Stomach (tissue), 9 donors: ENCODE measurements around the gene RBM15. TPM values are rescaled to one million over a fixed set of nuclear protein-coding genes. Genes with fewer than 3 reads are reported as not detected.
A peak's percentile ranks its signal among the peaks of the same experiment; 100 is the strongest.

Experiments
- DNase-seq, 2 donors: peaks; one replicate each; pipeline versions ENCODE4 v3.0.0 to v3.0.0-alpha.2; 2013 to 2019
- H3K27ac ChIP-seq, 5 donors: fragments of 200-600 bp in 4 of 5; sonication (generic) in 4 of 5; one replicate each; pipeline ENCODE4 v1.5.1; 2013 to 2019; ENCODE audit warnings: mild to moderate bottlenecking in 1 of 5, moderate library complexity in 1 of 5
- H3K27me3 ChIP-seq, 3 donors: fragments of 200-600 bp; sonication (generic); one replicate each; pipeline ENCODE4 v1.5.1; 2017 to 2019; ENCODE audit warnings: mixed run types in 1 of 3
- H3K36me3 ChIP-seq, 4 donors: fragments of 200-600 bp; sonication (generic); 1 replicate in 3 of 4; 2 replicates in 1 of 4; pipeline ENCODE4 v1.5.1; 2016 to 2019
- H3K4me1 ChIP-seq, 4 donors: fragments of 200-600 bp; sonication (generic); one replicate each; pipeline ENCODE4 v1.5.1; 2016 to 2019
- H3K4me3 ChIP-seq, 4 donors: fragments of 200-600 bp; sonication (generic) in 3 of 4; one replicate each; pipeline ENCODE4 v1.5.1; 2016 to 2019; ENCODE audit warnings: mild to moderate bottlenecking in 1 of 4
- H3K9me3 ChIP-seq, 4 donors: fragments of 200-600 bp; sonication (generic); one replicate each; pipeline ENCODE4 v1.5.1; 2016 to 2019
- EP300 ChIP-seq: sonication (generic); formaldehyde crosslinking; IDR thresholded peaks from one replicate; pipeline ENCODE4 v1.6.1; 2017; ENCODE audit warnings: antibody characterized with exemption
- POLR2A ChIP-seq, 4 donors: fragments of 450-650 bp; IDR thresholded peaks; one replicate each; pipeline ENCODE4 v1.6.1; 2016; ENCODE audit warnings: antibody characterized with exemption in 4 of 4, control low read depth in 2 of 4, mild to moderate bottlenecking in 1 of 4, moderate library complexity in 1 of 4
- POLR2AphosphoS5 ChIP-seq, 3 donors: sonication (generic); formaldehyde crosslinking; IDR thresholded peaks; one replicate each; pipeline ENCODE4 v1.6.1; 2016; ENCODE audit warnings: antibody characterized with exemption in 3 of 3
- WGBS, 5 donors: extraction: QIAGEN DNeasy Blood & Tissue Kit in 3 of 5; methylation state at CpG; one replicate each; pipeline versions ENCODE4 v1.1.5 to v1.1.7; 2013 to 2018; 5-methylcytosine and 5-hydroxymethylcytosine counted together
- intact Hi-C: fragments of 100-400 bp; cut with DNase I; formaldehyde crosslinking; loops from one replicate; pipeline ENCODE4 v1.15.1; 2023; ENCODE audit warnings: low total_unique reads
- polyA plus RNA-seq, 3 donors: library from polyadenylated mRNA; stranded (reverse); fragments of 200-250 nt; gene quantifications; one replicate each; pipeline ENCODE4 v1.2.3, GENCODE V29; 2013
- total RNA-seq, 5 donors: library from RNA; depleted of rRNA; stranded (reverse); fragments of >200 nt; gene quantifications; one replicate each; pipeline versions ENCODE4 v1.1.0 to v1.2.3, GENCODE V29; 2014 to 2016
- TF ChIP-seq, protein P1 (sequence below), 7 experiments: fragments of 450-650 bp in 4 of 7; fragments of 200-600 bp in 3 of 7; sonication (generic) in 3 of 7; IDR thresholded peaks; one replicate each; pipeline ENCODE4 v1.5.1; 2016 to 2019; ENCODE audit warnings: antibody characterized with exemption in 7 of 7, control low read depth in 2 of 7, mild to moderate bottlenecking in 1 of 7
- donor health status: healthy with polysubstance abuse.
- donor health status: Bipolar disorder and iron deficiency.
- donor health status: healthy.

Gene RBM15
- total and polyA plus RNA-seq, 8 donors: 1.5 to 58.6 (median 34.1) TPM

DNA sequence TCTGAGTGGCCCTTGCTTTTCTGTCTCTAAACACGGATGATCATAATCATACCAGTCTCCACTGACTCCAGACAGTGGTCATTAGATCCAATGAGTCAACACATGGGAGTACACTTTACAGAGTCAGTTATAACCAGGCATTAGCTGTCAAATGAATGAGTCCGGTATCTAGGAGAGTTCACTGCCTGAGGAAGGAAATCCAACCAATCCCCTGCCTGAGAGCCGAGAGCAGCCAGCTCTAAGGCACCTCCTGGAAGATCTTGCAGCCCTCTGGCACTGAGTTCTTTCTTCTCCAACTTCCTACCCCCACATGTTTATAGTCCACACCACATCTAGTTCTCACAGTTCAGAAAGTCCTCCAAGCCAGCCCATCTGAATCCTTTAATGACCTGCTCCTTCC lies 29.4 kb upstream of the RBM15 start:
- intact Hi-C loops: loop anchor here (2.0 to 10.0 kb wide), 2 partner anchors 103 to 155 kb away; no protein-coding TSS in a partner anchor
- TF ChIP-seq EP300: no peak
- TF ChIP-seq, protein P1, sequence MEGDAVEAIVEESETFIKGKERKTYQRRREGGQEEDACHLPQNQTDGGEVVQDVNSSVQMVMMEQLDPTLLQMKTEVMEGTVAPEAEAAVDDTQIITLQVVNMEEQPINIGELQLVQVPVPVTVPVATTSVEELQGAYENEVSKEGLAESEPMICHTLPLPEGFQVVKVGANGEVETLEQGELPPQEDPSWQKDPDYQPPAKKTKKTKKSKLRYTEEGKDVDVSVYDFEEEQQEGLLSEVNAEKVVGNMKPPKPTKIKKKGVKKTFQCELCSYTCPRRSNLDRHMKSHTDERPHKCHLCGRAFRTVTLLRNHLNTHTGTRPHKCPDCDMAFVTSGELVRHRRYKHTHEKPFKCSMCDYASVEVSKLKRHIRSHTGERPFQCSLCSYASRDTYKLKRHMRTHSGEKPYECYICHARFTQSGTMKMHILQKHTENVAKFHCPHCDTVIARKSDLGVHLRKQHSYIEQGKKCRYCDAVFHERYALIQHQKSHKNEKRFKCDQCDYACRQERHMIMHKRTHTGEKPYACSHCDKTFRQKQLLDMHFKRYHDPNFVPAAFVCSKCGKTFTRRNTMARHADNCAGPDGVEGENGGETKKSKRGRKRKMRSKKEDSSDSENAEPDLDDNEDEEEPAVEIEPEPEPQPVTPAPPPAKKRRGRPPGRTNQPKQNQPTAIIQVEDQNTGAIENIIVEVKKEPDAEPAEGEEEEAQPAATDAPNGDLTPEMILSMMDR (IDR thresholded peaks at IDR 0.05): no peak
- no peak for TF ChIP-seq POLR2AphosphoS5 (IDR thresholded peaks at IDR 0.05)
- no peak for TF ChIP-seq POLR2A (IDR thresholded peaks at IDR 0.05)
- Histone ChIP-seq H3K9me3 (no peaks in the 10 kb centered on the region), H3K36me3 (no peaks in the 10 kb centered on the region), H3K4me3 (no peak overlapping the region), H3K4me1 (peaks cover 7 to 10% (median 8%) of the 10 kb centered on the region in 4 donors), H3K27me3 (no peaks in the 10 kb centered on the region), H3K27ac (no peak overlapping the region)
- 60 to 74% (median 70%) methylated on average over 3 of the region's 3 CpGs for WGBS, 5 donors
- DNase-seq: no peak

DNA sequence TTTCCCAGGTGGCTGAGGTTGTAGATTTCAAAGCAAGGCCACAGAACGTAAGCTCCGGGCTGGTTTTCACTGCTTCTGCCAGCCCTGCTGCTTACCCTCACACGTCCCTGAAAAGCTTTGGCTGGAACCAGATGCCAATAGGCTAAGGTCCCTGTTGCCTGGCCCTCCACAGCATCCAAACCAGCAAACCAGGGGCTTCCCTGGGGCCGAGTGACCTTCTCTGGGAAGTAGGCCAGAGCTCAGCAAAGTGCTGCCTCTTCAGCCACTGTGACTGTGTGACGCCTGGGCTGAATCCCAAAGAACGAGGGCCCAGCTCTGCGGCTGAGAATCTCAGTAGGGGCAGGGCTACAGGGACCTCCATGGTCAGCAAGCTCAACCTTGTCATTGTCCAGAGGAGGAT lies 28.9 kb upstream of the RBM15 start:
- no peaks in the 10 kb centered on the region for H3K9me3 ChIP-seq
- H3K36me3 ChIP-seq: no peaks in the 10 kb centered on the region
- no peaks in the 10 kb centered on the region for H3K27me3 ChIP-seq
- 74 to 87% (median 84%) methylated on average over 5 to 7 of the region's 7 CpGs for WGBS, 5 donors
- H3K4me1 ChIP-seq: peaks cover 7 to 10% (median 8%) of the 10 kb centered on the region in 4 donors
- no peak overlapping the region for H3K27ac ChIP-seq
- TF ChIP-seq, protein P1 (IDR thresholded peaks at IDR 0.05): no peak
- TF ChIP-seq POLR2A (IDR thresholded peaks at IDR 0.05) (no peak), EP300 (no peak), POLR2AphosphoS5 (IDR thresholded peaks at IDR 0.05) (no peak)
- intact Hi-C loops: loop anchor here (2.0 to 10.0 kb wide), 2 partner anchors 103 to 155 kb away; no protein-coding TSS in a partner anchor
- H3K4me3 ChIP-seq: no peak overlapping the region
- DNase-seq: peak in 1 of 2 donors; percentile 38

DNA sequence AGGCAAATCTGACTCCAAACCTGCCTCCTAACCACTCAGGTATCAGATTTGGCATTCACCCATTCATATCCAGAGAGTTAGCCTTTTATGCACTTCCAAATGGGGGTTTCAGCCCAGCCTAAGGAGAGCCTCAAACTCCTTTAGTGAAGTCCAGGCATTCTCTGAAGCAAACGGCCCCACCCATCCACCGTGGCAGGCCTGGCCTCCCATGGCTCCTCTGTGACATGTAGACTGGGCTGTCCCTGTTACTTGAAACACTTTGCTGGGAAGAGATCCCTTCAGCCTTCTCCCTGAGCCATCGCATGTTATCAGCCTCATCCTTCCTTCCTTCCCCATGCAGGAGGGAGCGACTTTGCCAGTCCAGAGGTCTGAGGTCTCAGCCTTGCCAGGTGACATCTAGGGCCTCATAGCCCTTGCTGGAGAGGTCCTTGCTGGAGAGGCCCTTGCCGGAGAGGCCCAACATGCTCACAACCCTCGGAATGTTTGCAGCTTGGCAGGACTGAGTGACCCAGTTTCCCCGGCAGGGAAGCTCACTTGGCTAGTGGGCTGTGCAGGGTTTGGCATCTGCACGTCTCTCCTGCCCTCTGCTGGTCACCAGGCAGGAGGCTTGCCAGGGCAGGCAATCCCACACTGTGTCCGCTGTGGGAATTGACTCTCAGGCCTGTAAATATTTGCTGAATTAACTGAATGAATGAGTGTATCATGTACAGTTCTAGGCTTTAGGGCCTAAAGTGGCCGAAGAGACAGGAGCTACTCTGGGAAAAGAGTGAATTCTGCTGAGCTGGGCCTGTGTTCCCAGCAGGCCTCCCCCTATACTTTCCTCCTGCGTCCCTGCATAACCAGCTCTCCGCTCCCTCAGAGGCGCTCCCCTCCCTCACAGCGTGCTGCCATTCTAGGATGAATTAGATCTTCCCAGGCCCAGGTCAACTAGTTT lies 26.7 kb upstream of the RBM15 start:
- intact Hi-C loops: loop anchor here (10.0 kb wide), 1 partner anchor 152 kb away; no protein-coding TSS in a partner anchor
- TF ChIP-seq, protein P1 (IDR thresholded peaks at IDR 0.05): peak in 5 of 7 experiments; percentile 87 to 98 (median 93)
- no peak for TF ChIP-seq EP300
- peak in 1 of 3 donors; percentile 63 for TF ChIP-seq POLR2AphosphoS5 (IDR thresholded peaks at IDR 0.05)
- no peak for TF ChIP-seq POLR2A (IDR thresholded peaks at IDR 0.05)

DNA sequence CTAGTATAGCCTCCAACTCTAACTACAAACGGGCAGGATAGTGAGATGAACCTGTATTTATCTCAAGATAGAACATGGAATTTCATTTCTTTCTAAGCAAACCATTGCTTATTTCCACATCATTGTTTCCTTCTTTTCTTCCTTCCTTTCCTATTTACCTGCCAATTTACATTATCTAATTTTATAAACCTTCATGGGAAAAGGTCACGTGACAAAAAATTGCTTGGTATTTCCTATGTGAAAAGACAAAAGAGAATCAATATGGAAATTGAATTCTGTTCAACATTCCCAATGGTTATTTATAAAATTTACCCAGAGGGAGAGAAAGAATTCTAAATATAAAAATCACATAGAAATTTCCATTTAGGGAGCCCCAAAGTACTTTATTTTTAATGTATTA lies 22.4 kb upstream of the RBM15 start:
- 75 to 86% (median 80%) methylated on average over 2 of the region's 2 CpGs for WGBS, 5 donors
- no peak overlapping the region for H3K4me3 ChIP-seq
- DNase-seq: no peak
- H3K36me3 ChIP-seq: no peaks in the 10 kb centered on the region
- no peaks in the 10 kb centered on the region for H3K27me3 ChIP-seq
- H3K4me1 ChIP-seq: peaks cover 7 to 10% (median 8%) of the 10 kb centered on the region in 4 donors
- no peaks in the 10 kb centered on the region for H3K9me3 ChIP-seq
- intact Hi-C loops: loop anchor here (10.0 kb wide), 1 partner anchor 148 kb away; no protein-coding TSS in a partner anchor
- TF ChIP-seq POLR2AphosphoS5 (IDR thresholded peaks at IDR 0.05) (no peak), POLR2A (IDR thresholded peaks at IDR 0.05) (no peak), EP300 (no peak)
- TF ChIP-seq, protein P1 (IDR thresholded peaks at IDR 0.05): no peak
- no peak overlapping the region for H3K27ac ChIP-seq

More for the DNA sequence above, 26.7 kb upstream of the RBM15 start:
- H3K27ac ChIP-seq: no peak overlapping the region
- peaks cover 7 to 10% (median 8%) of the 10 kb centered on the region in 4 donors for H3K4me1 ChIP-seq
- no peaks in the 10 kb centered on the region for H3K27me3 ChIP-seq
- H3K36me3 ChIP-seq: no peaks in the 10 kb centered on the region
- 35 to 51% (median 41%) methylated on average over 10 to 14 of the region's 14 CpGs for WGBS, 5 donors
- H3K9me3 ChIP-seq: no peaks in the 10 kb centered on the region
- peak; percentile 84 to 93 for DNase-seq
- H3K4me3 ChIP-seq: no peak overlapping the region
